Breast epithelium (tissue), 4 donors: ENCODE measurements around the gene NOP10. TPM values are rescaled to one million over a fixed set of nuclear protein-coding genes. Genes with fewer than 3 reads are reported as not detected.

Source experiments
- DNase-seq, 2 donors: peaks; one replicate each; pipeline ENCODE4 v3.0.0-alpha.2; 2019; ENCODE audit warnings: low spot score in 2 of 2
- H3K27ac ChIP-seq, 2 donors: fragments of 200-600 bp; sonication (generic) in 1 of 2; one replicate each; pipeline ENCODE4 v1.5.1; 2016 to 2019; ENCODE audit warnings: mild to moderate bottlenecking in 1 of 2
- H3K27me3 ChIP-seq, 2 donors: fragments of 200-600 bp; sonication (generic) in 1 of 2; one replicate each; pipeline versions ENCODE4 v1.5.1 to v1.6.0; 2017 to 2019; ENCODE audit warnings: control low read depth in 1 of 2, mild to moderate bottlenecking in 1 of 2
- H3K36me3 ChIP-seq: fragments of 200-600 bp; one replicate; pipeline ENCODE4 v1.5.1; 2019
- H3K4me1 ChIP-seq, 2 donors: fragments of 200-600 bp; sonication (generic); one replicate each; pipeline ENCODE4 v1.5.1; 2016 to 2019; ENCODE audit warnings: control low read depth in 1 of 2
- H3K4me3 ChIP-seq, 3 donors: fragments of 200-600 bp; sonication (generic); 1 replicate in 2 of 3; 2 replicates in 1 of 3; pipeline ENCODE4 v1.5.1; 2016 to 2019; ENCODE audit warnings: mild to moderate bottlenecking in 3 of 3, moderate library complexity in 2 of 3
- H3K9me3 ChIP-seq, 2 donors: fragments of 200-600 bp; sonication (generic) in 1 of 2; one replicate each; pipeline ENCODE4 v1.5.1; 2016 to 2019; ENCODE audit warnings: control low read depth in 1 of 2
- POLR2A ChIP-seq: fragments of 450-650 bp; IDR thresholded peaks from one replicate; pipeline ENCODE4 v1.6.1; 2016; ENCODE audit warnings: antibody characterized with exemption, mild to moderate bottlenecking, moderate library complexity
- POLR2AphosphoS5 ChIP-seq, 3 donors: sonication (generic); formaldehyde crosslinking; IDR thresholded peaks; one replicate each; pipeline ENCODE4 v1.6.1; 2017; ENCODE audit warnings: antibody characterized with exemption in 3 of 3
- intact Hi-C: fragments of 100-400 bp; cut with DNase I; formaldehyde crosslinking; loops from one replicate; pipeline ENCODE4 v1.15.1; 2023; ENCODE audit warnings: low total_unique reads
- total RNA-seq, 3 donors: library from RNA; depleted of rRNA; stranded (reverse); fragments of >200 nt; gene quantifications; one replicate each; pipeline ENCODE4 v1.1.0, GENCODE V29; 2016
- TF ChIP-seq, protein P1 (sequence below), 3 donors: fragments of 450-650 bp; IDR thresholded peaks; one replicate each; pipeline ENCODE4 v1.5.1; 2016 to 2017; ENCODE audit warnings: antibody characterized with exemption in 3 of 3, mild to moderate bottlenecking in 3 of 3, moderate library complexity in 3 of 3

The NOP10 gene
- total RNA-seq, 3 donors from 2014 or later, result 108 to 135 (median 130) TPM

DNA sequence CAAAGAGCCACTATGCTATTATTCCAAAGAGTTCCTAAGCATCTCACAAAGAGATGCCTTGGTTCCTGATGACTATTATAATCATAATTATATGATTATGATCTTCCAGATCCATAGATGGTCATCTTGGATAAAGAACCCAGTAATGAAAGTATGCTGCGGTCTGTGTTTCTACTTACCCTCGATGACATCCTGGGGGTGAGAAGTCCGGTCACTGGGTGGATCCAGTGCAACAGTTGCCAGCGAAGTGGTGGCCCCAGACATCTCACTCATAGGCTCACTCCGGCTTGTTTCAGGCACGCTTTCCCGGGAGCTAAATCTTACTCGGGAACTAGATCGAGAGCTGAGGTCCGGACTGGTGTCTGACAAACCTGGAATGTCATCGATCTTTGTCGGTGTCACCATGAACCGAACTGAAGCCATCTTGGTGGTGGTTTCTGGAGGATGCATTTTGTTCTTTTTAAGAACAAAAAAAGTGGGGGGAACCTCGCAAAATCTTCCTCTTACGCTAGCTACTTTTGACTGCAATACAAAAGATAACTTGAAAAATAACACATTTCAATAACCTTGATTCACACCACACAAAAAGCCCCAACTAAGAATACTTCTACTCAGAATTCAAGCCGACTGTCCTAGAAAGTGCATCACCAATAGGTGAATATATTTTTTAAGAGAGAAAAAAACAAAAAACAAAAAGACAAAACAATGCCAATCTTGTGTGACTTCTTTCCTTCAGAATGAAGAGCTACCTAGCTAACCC is 6.5 kb downstream of the NOP10 start:
- TF ChIP-seq, protein P1, sequence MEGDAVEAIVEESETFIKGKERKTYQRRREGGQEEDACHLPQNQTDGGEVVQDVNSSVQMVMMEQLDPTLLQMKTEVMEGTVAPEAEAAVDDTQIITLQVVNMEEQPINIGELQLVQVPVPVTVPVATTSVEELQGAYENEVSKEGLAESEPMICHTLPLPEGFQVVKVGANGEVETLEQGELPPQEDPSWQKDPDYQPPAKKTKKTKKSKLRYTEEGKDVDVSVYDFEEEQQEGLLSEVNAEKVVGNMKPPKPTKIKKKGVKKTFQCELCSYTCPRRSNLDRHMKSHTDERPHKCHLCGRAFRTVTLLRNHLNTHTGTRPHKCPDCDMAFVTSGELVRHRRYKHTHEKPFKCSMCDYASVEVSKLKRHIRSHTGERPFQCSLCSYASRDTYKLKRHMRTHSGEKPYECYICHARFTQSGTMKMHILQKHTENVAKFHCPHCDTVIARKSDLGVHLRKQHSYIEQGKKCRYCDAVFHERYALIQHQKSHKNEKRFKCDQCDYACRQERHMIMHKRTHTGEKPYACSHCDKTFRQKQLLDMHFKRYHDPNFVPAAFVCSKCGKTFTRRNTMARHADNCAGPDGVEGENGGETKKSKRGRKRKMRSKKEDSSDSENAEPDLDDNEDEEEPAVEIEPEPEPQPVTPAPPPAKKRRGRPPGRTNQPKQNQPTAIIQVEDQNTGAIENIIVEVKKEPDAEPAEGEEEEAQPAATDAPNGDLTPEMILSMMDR (IDR thresholded peaks at IDR 0.05), result no peak
- no peak for TF ChIP-seq POLR2A
- no peak for TF ChIP-seq POLR2AphosphoS5 (IDR thresholded peaks at IDR 0.05)
- intact Hi-C loops, result loop anchor here (10.0 kb wide), 1 partner anchor 1418 kb away; no protein-coding TSS in a partner anchor
- peak overlapping the region; percentile 91 to 94 (median 94) for H3K4me3 ChIP-seq
- H3K4me1 ChIP-seq, result no peaks in the 10 kb centered on the region
- no peaks in the 10 kb centered on the region for H3K36me3 ChIP-seq
- H3K27ac ChIP-seq, result peak overlapping the region; percentile 86 to 87
- no peaks in the 10 kb centered on the region for H3K27me3 ChIP-seq
- no peak for DNase-seq
- no peaks in the 10 kb centered on the region for H3K9me3 ChIP-seq

DNA sequence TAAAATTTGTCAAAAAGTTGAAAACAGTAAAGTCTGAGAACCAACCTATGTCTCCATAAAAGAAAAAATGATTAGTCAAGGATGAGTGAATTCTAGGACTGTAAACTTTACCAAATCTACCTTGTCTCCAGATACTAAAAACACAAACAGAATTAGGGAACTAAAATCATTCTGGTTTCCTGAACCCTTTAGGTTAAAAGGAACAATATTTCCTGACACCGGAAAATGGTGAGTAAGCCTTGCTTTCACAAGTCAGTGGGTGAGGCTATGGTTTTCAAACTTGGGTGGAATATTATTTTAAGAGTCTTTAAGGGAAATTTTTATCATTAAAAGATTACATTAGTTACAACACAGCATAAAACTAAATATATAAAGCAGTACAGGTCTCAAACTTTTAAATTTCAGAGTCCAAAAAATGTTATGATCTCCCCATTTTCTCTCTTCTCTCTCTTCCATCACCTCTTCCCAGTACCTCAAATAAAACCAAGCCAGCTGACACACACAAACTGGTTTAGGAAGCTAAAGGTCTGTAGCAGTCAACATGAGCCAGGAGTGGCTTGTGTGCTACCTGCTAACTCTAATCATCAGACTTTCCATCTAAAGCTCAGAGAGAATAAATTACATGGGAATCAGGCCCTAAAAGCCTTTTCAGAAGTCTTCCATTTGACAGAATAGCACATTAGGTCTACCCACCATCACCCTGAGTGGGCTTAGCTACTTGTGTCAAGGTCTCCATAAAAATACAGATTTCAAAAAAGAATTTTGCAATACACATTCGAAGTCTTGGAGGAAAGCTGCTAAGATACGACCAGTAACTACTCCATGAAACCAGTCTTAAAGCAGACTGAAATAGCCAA is 7.5 kb downstream of the NOP10 start:
- Histone ChIP-seq H3K4me1 (no peaks in the 10 kb centered on the region), H3K36me3 (no peaks in the 10 kb centered on the region), H3K9me3 (no peaks in the 10 kb centered on the region), H3K27ac (peak overlapping the region in 1 of 2 donors; percentile 57), H3K4me3 (peak overlapping the region in 1 of 3 donors; percentile 20), H3K27me3 (no peaks in the 10 kb centered on the region)
- TF ChIP-seq POLR2A, result no peak
- TF ChIP-seq, protein P1 (IDR thresholded peaks at IDR 0.05), result no peak
- no peak for TF ChIP-seq POLR2AphosphoS5 (IDR thresholded peaks at IDR 0.05)
- intact Hi-C loops, result loop anchor here (10.0 kb wide), 1 partner anchor 1419 kb away; no protein-coding TSS in a partner anchor
- no peak for DNase-seq

DNA sequence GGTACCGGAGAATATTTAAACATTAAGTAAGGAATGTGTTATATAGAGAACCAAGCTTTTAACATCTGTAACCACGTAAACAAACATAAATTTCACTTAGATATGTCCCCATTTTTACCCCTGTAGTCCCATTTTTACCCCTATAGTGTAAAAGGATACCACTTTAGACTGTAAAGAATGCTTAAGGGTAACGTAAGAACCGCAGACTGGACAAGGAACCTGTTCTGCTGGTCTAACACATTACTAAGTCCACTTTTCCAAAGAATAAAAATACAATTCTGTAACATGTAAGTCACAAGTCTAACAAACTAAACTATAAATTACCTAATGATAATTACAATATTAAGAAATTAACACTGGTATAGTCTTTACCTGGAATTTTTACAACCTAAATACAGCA is 8.3 kb downstream of the NOP10 start:
- TF ChIP-seq, protein P1 (IDR thresholded peaks at IDR 0.05), result no peak
- TF ChIP-seq POLR2AphosphoS5 (IDR thresholded peaks at IDR 0.05), result no peak
- TF ChIP-seq POLR2A, result no peak
- H3K9me3 ChIP-seq, result no peaks in the 10 kb centered on the region
- no peak overlapping the region for H3K27ac ChIP-seq
- no peaks in the 10 kb centered on the region for H3K27me3 ChIP-seq
- H3K36me3 ChIP-seq, result no peaks in the 10 kb centered on the region
- no peak for DNase-seq
- intact Hi-C loops, result loop anchor here (10.0 kb wide), 1 partner anchor 1420 kb away; no protein-coding TSS in a partner anchor
- no peaks in the 10 kb centered on the region for H3K4me1 ChIP-seq
- H3K4me3 ChIP-seq, result peak overlapping the region in 1 of 3 donors; percentile 24

DNA sequence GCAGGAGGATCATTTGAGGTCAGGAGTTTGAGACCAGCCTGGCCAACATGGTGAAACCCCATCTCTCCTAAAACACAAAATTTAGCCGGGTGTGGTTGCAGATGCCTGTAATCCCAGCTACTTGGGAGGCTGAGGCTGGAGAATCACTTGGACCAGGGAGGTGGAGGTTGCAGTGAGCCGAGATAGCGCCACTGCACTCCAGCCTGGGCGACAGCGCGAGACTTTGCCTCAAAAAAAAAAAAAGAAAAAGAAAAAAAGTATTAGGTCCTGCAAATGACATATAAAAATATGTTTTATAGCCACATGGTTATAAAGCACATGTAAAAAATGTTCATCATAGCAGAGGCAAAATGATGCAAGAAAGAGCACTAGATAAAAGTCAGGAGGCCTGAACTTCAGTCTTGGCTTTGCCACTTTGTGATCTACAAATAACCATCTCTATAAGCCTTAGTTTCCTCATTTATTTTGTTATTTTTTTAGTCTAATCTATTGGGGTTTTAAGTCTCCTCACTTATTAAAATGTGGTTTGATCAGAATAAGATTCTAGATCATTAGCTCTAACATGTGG is 10.3 kb downstream of the NOP10 start:
- H3K4me3 ChIP-seq, result no peak overlapping the region
- intact Hi-C loops, result loop anchor here (10.0 kb wide), 1 partner anchor 1422 kb away; no protein-coding TSS in a partner anchor
- H3K27me3 ChIP-seq, result no peaks in the 10 kb centered on the region
- H3K27ac ChIP-seq, result no peak overlapping the region
- no peaks in the 10 kb centered on the region for H3K36me3 ChIP-seq
- no peaks in the 10 kb centered on the region for H3K9me3 ChIP-seq
- no peaks in the 10 kb centered on the region for H3K4me1 ChIP-seq
- no peak for DNase-seq
- TF ChIP-seq POLR2A (no peak), POLR2AphosphoS5 (IDR thresholded peaks at IDR 0.05) (no peak)
- TF ChIP-seq, protein P1 (IDR thresholded peaks at IDR 0.05), result no peak
